ENCODE data around the gene JCAD.

- no peak for TF ChIP-seq POLR2A (IDR thresholded peaks at IDR 0.05)
- peak; percentile 70 to 97 (median 95) for TF ChIP-seq CTCF (IDR thresholded peaks at IDR 0.05)
Measured at GRCh38 chr10:29998142-29998808, 61.1 kb downstream of the JCAD start.
